Stimulated activated CD8-positive, alpha-beta memory T cell treated with anti-CD3 and anti-CD28 coated beads, Interleukin-2, amount 100 ng/mL, for 1 hour (primary cell): ENCODE data around the gene TTR.

Source experiments
- DNase-seq, 2 donors: peaks; one replicate each; pipeline ENCODE4 v3.0.0-alpha.2; 2020; ENCODE audit warnings: low read depth in 2 of 2

Gene TTR

GRCh38 chr18:31591628-31592027 lies at the start of gene TTR:
Gene TTR, plus strand, starts transcription at chr18:31591877. Its CDS starts 26 bp downstream, at chr18:31591903.
- DNase-seq, result no peak

DNA sequence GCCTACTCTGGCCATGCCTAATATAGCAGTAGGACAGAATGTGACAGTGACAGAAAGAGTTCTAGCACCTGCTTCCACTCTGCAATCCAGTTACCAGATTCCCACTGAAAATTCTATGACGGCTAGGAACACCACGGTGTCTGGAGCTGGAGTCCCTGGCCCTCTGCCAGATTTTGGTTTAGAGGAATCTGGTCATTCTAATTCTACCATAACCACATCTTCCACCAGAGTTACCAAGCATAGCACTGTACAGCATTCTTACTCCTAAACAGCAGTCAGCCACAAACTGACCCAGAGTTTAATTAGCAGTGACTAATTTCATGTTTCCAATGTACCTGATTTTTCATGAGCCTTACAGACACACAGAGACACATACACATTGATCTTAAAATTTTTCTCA lies 45.2 kb upstream of the TTR start:
- no peak for DNase-seq

- no peak for DNase-seq
Measured at GRCh38 chr18:31548853-31549252, 42.8 kb upstream of the TTR start.

DNA sequence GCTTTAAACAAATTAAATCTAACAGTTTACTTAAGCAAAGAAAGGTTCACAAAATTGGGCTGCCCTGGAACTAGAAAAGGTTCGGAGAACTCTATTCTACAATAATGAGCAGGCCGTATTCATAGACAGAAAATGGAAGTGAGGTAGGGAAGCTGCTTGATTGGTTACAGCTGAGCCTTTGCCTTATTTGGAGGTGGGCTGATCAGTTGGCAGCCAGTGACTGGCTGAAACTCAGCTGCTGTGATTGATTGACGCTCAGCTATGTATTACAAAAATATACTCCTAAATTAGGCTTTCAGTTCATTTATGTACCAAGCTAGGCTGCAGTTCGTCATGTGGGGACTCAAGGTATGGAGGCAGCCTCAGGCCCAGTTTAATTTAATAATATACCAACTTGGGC lies 42.3 kb upstream of the TTR start:
- DNase-seq, result no peak

- no peak for DNase-seq
Measured at GRCh38 chr18:31551883-31552282, 39.8 kb upstream of the TTR start.

DNA sequence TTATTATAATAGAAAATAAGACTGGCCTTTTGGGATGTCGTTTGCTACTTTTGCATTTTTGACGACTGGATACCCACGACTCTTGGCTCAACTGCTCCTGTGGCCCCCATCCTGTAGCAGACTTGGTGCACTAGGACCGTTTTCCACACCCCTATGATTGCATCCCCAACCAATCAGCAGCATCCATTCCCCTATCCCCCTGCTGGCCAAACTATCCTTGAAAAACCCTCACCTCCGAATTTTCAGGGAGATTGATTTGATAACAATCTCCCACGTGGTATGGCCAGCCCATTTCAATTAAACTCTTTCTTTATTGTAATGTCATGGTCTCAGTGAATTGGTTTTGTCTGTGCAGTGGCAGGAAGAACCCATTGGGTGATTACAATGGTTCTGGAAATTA lies 37.9 kb upstream of the TTR start:
- no peak for DNase-seq

DNA sequence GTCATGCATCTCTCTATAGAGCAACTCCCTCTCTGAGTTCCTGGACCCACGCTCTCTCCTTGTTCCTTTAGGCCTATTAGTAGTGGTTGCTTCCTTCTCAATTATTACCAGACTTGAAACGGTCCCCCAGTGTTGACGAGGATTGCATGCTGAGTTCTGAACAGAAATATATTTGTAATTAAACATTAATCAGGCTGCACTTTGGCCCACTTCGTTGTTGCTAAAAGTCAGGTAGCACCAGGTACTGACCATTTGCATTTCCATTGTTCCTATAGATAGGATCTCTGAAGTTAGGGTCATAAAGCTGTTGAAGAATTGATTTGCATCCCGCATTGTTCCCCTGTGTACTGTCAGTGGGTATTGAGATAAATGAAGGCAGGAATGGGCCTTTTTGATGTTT lies 36.9 kb upstream of the TTR start:
- no peak for DNase-seq

DNA sequence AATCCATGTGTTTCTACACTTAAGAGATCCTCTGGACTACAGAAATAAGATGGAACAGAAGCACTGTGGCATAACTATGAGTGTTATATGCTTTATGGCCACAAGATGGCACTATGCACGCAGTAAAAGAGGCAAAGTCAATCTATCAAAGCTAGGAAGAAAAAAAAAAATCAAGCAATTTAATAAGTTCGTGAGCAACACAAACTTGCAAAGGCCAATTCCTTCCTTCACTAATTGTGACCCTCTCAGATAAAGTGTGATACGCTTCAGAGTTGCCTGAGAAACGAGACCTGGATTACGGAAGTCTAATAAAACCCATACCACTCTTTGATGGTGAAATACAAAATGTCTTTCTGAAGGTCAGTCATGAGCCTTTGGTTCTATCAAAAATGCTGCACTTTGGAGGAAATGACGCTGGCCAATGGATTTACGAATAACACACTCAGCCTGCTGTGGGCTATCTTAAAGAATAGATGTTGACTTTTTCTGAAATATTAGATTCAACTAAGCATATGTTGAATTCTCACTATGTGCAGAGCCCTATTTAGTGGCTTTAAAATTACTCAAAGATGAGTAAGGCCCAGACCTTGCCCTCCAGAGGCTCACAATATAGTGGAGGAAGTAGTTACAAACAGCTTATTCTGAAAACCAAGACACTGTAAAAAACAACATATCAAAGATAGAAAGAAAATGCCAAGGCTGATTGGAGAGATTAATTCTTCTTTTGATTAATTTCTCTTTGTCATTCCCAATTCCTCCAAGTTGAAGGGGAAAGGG lies 35.5 kb upstream of the TTR start:
- DNase-seq, result no peak

DNA sequence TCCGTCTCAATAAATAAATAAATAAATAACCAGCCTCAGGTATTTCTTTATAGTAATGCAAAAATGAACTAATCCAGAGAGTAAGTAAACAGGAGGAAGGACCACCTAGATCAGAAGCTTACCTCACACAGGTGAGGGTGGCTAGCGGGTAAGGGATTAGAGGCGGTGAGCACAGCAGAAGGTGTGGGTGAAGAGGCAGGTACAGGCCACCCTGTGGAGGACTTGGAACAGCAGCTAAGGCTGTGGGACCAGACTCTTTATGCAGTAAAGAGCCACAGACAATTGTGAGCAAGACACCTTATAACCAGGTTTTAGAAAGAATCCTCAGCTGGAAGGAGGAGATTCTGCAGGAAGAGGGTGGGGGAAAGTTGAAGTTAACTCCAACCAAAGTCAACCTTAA lies 34.2 kb upstream of the TTR start:
- DNase-seq, result no peak

DNA sequence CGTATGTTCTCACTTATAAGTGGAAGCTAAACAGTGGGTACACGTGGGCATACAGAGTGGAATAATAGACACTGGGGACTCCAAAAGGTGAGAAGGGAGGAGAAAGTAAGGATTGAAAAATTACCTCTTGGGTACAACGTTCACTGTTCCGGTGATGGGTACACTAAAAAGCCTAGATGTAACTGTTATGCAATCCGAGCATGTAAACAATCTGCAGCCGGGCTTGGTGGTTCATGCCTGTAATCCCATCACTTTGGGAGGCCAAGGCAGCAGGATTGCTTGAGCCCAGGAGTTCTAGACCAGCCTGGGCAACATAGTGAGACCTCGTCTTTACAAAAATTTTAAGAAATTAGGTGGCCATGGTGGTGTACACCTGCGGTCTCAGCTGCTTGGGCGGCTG lies 33.1 kb upstream of the TTR start:
- no peak for DNase-seq

DNA sequence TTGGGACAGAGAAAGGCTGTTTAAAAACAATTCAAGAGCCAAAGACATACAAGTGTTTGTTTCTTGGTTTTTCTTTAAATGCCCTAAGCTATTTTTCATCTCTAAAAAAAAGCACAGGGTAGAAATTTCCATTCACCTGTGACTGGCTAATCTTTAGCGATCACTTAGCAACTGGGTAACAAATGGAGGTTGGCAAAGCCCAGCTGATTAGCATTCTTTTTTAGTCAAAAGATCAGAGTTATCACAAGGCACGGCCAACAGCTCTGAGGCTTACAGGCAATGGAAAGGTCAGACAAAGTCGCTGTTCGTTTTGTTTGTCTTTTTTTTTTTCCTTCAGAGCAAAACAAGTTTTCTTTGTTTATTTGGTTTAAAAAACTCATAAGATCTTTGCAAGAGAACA lies 29.0 kb upstream of the TTR start:
- no peak for DNase-seq

DNA sequence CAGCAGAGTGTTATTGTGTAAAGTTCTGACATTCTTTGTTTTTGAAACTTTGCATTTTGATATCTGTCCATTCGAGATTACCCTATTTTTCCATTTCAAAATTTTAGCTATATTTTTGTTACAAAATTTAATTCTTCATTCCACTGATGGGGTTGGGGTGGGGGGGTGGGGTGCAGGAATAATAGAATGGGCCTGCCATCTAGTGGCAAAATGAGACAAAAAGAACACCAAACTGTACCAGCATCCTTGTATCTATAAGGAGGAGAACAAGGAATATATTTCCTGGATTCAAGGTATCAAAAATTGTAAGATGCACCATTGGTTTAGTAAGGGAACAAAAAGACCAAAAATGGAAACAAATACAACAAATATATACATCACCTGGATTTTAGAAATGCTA lies 27.9 kb upstream of the TTR start:
- DNase-seq, result no peak

DNA sequence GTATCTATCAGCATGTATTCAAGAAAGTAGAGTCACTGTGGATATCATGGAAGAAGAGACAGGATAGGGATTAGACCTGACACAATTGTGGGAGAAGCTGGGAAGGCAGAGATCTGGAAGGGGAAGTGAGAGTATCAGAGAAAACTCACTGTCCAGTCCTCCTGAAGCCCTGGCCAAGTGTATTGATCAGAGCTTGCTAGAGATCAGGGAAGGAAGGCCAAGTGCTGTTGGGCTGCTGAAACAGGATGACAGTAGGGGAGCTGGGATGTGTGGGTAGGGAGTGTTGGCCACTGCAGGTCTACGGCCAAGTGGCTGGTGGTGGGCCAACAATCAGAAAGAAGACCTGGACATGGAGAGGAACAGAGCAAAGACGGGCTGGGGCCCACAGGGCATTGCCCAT lies 26.3 kb upstream of the TTR start:
- DNase-seq, result no peak

- DNase-seq, result no peak
Measured at GRCh38 chr18:31565782-31566512, 25.7 kb upstream of the TTR start.

- no peak for DNase-seq
Measured at GRCh38 chr18:31566576-31567306, 24.9 kb upstream of the TTR start.

DNA sequence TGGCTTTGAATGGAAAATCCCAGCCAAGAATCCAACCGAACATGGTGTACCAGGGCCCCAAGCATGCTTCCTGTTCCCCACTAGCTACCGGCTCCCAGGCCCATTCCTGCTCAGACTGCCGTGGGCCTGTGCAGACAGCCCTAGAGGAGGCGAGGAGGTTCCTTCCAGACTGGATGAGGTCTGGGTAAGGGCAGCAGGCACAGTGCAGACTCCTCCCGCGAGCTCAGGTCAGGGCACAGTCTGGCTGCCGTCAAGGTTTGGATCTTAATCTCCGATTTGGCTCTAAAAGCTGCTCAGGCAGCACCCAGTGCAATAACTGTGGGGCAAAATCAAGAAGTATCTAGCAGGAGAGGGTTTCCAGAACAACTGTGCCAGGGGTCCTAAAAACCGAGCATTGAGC lies 19.3 kb upstream of the TTR start:
- no peak for DNase-seq

GRCh38 chr18:31573051-31573450 lies 18.6 kb upstream of the TTR start:
- DNase-seq, result no peak

- no peak for DNase-seq
Measured at GRCh38 chr18:31574359-31574758, 17.3 kb upstream of the TTR start.

- no peak for DNase-seq
Measured at GRCh38 chr18:31575515-31576257, 16.0 kb upstream of the TTR start.

DNA sequence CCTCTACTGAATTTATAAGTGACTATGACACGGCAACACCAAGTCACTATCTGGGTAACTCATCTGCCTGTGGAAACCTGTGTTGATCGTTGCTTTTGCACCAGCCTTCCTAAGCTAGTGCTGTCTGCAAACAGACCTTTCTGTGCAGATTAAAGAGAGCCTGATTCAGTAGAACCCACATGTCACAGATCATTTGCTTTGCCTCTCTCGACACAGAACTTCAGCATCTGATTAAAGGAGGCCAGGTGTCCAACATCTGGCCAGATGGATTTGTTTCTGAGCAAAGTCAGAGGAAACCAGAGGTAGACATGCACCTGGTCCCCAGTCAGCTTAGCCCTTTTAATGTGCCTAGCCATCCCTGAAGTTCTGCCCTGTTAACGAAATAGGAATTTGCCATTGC lies 15.0 kb upstream of the TTR start:
- no peak for DNase-seq

DNA sequence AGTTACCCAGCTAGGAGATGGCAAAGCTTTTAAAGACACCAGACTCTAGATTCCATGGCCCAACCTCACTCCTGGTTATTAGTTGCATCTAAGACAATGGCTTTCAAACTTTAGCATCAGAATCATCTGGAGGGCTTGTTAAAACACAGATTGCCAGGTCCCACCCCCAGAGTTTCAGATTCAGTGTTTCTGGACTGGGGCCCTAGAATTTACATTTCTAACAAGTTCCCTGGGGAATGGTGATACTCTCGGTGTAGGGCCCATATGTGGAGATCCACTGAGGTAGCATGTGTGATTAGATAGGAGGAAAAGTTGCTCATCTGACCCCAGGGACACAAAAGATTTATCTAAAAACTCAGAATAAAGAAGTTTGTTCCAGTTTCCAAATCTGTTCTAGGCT lies 14.5 kb upstream of the TTR start:
- no peak for DNase-seq

DNA sequence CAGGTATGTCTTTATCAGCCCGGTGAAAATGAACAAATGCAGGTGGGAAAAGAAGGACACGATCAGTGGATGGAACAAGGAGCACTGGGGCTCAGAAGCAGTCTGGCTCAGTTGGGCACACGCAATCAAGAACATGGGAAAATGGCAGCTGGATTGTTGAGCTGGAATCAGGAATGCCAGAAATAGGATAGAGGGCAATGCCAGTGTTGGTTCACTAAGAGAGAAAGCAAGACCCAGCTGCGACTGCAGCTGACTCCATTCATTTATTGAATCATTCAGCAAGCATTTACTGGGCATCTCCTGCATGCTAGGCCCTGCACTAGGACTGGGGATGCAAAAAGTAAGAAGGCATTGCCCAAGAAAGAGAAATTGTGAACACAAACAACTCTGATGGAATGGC lies 13.6 kb upstream of the TTR start:
- DNase-seq, result no peak
